Natural killer cell (primary cell): ENCODE results near the gene LTV1. TPM values are rescaled to one million over a fixed set of nuclear protein-coding genes. Genes with fewer than 3 reads are reported as not detected.

ENCODE experiments used
- ATAC-seq, 3 donors: fragments of 150-1000 bp in 2 of 3; fragments of 200-7000 bp in 1 of 3; cut with Tn5 transposase; 1 replicate in 1 of 3; 2 replicates in 2 of 3; pipeline ENCODE4 v1.10.0; 2021; ENCODE audit warnings: mild to moderate bottlenecking in 2 of 3, moderate library complexity in 2 of 3
- DNase-seq, 2 donors: peaks; one replicate each; pipeline versions ENCODE4 v3.0.0 to v3.0.0-alpha.2; 2013 to 2021; ENCODE audit warnings: mixed read lengths in 1 of 2
- H3K27ac ChIP-seq: one replicate; pipeline ENCODE4 v1.5.1; 2013; ENCODE audit warnings: mild to moderate bottlenecking, low read length
- H3K27me3 ChIP-seq: one replicate; pipeline ENCODE4 v1.6.1; 2013; ENCODE audit warnings: low read length; ENCODE audit not compliant: control insufficient read depth, insufficient read depth
- H3K36me3 ChIP-seq: one replicate; pipeline ENCODE4 v1.6.1; 2013; ENCODE audit warnings: low read length; ENCODE audit not compliant: control insufficient read depth, insufficient read depth
- H3K4me1 ChIP-seq: one replicate; pipeline ENCODE4 v1.6.1; 2013; ENCODE audit warnings: low read length; ENCODE audit not compliant: control insufficient read depth, insufficient read depth
- H3K4me3 ChIP-seq: one replicate; pipeline ENCODE4 v1.5.1; 2013; ENCODE audit warnings: low read length
- H3K9me3 ChIP-seq: one replicate; pipeline ENCODE4 v1.6.1; 2013; ENCODE audit warnings: low read length; ENCODE audit not compliant: control insufficient read depth, insufficient read depth
- H3K27ac Mint-ChIP-seq, 2 donors: one replicate each; pipeline ENCODE4 v1.8.0; 2022; ENCODE audit warnings: mild to moderate bottlenecking in 2 of 2, mixed read lengths in 2 of 2, moderate library complexity in 1 of 2
- H3K27me3 Mint-ChIP-seq, 2 donors: one replicate each; pipeline ENCODE4 v1.8.0; 2022; ENCODE audit warnings: low read depth in 2 of 2, mixed read lengths in 2 of 2
- H3K36me3 Mint-ChIP-seq: one replicate; pipeline ENCODE4 v1.8.0; 2022; ENCODE audit warnings: mixed read lengths
- H3K4me1 Mint-ChIP-seq, 2 donors: one replicate each; pipeline ENCODE4 v1.8.0; 2022; ENCODE audit warnings: mixed read lengths in 2 of 2
- H3K4me3 Mint-ChIP-seq: one replicate; pipeline ENCODE4 v1.8.0; 2022; ENCODE audit warnings: mild to moderate bottlenecking, moderate library complexity, mixed read lengths
- H3K9me3 Mint-ChIP-seq, 2 donors: one replicate each; pipeline ENCODE4 v1.8.0; 2022; ENCODE audit warnings: mixed read lengths in 2 of 2
- CTCF ChIP-seq: fragments of 200-600 bp; IDR thresholded peaks from one replicate; pipeline ENCODE4 v1.8.0; 2022; ENCODE audit warnings: antibody characterized with exemption
- WGBS: methylation state at CpG from one replicate; pipeline ENCODE4 v1.1.7; 2013; ENCODE audit warnings: missing lambda C conversion rate; ENCODE audit not compliant: insufficient coverage; 5-methylcytosine and 5-hydroxymethylcytosine counted together
- intact Hi-C: fragments of 100-400 bp; cut with micrococcal nuclease; formaldehyde crosslinking; loops from one replicate; pipeline ENCODE4 v1.14.2; 2022
- total RNA-seq, 4 donors: library from RNA; stranded (reverse); fragments of 120-200 nt in 1 of 4; gene quantifications; one replicate each; pipeline versions ENCODE4 v1.2.3 to v1.2.4, GENCODE V29; 2013 to 2022

LTV1 gene
- total RNA-seq, 3 donors from 2014 or later (not counting 1 experiment from before 2014, with no cell fraction given), result 21.7 to 24.7 (median 21.7) TPM

GRCh38 chr6:143902827-143903226 lies 59.7 kb downstream of the LTV1 start:
- no peak for DNase-seq
- Histone ChIP-seq H3K27me3 (no peaks in the 10 kb centered on the region), H3K9me3 (no peaks in the 10 kb centered on the region), H3K36me3 (no peaks in the 10 kb centered on the region), H3K4me1 (no peaks in the 10 kb centered on the region), H3K4me3 (no peak overlapping the region), H3K27ac (no peak overlapping the region)
- TF ChIP-seq CTCF, result no peak
- H3K4me1 Mint-ChIP-seq, result no peaks in the 10 kb centered on the region
- H3K4me3 Mint-ChIP-seq, result no peak overlapping the region
- no peaks in the 10 kb centered on the region for H3K36me3 Mint-ChIP-seq
- H3K27ac Mint-ChIP-seq, result no peak overlapping the region
- intact Hi-C loops, result no loop called here
- 88% methylated on average over 2 of the region's 2 CpGs for WGBS
- ATAC-seq, result no peak
- no peaks in the 10 kb centered on the region for H3K27me3 Mint-ChIP-seq
- no peaks in the 10 kb centered on the region for H3K9me3 Mint-ChIP-seq

- no peak for DNase-seq
- 100% methylated on average over 1 of the region's 1 CpG for WGBS
- intact Hi-C loops, result no loop called here
- H3K27me3 Mint-ChIP-seq, result peaks cover 0 to 2% of the 10 kb centered on the region in 2 donors
- no peaks in the 10 kb centered on the region for H3K4me1 Mint-ChIP-seq
- H3K9me3 ChIP-seq, result peaks cover 6% of the 10 kb centered on the region
- no peaks in the 10 kb centered on the region for H3K4me1 ChIP-seq
- H3K36me3 Mint-ChIP-seq, result peaks cover 25% of the 10 kb centered on the region
- no peak for ATAC-seq
- no peak for TF ChIP-seq CTCF
- no peak overlapping the region for H3K4me3 Mint-ChIP-seq
- no peak overlapping the region for H3K27ac Mint-ChIP-seq
- H3K4me3 ChIP-seq, result no peak overlapping the region
- no peaks in the 10 kb centered on the region for H3K27me3 ChIP-seq
- H3K9me3 Mint-ChIP-seq, result peaks cover 3 to 14% of the 10 kb centered on the region in 2 donors
- no peak overlapping the region for H3K27ac ChIP-seq
- no peaks in the 10 kb centered on the region for H3K36me3 ChIP-seq
Measured at GRCh38 chr6:143911028-143911427, 67.9 kb downstream of the LTV1 start.

- 78% methylated on average over 1 of the region's 1 CpG for WGBS
- Mint-ChIP-seq H3K27me3 (peaks cover 0 to 2% of the 10 kb centered on the region in 2 donors), H3K36me3 (peaks cover 25% of the 10 kb centered on the region), H3K27ac (no peak overlapping the region), H3K4me3 (no peak overlapping the region), H3K4me1 (no peaks in the 10 kb centered on the region), H3K9me3 (peaks cover 3 to 18% of the 10 kb centered on the region in 2 donors)
- no peak overlapping the region for H3K4me3 ChIP-seq
- intact Hi-C loops, result no loop called here
- H3K27me3 ChIP-seq, result no peaks in the 10 kb centered on the region
- H3K4me1 ChIP-seq, result no peaks in the 10 kb centered on the region
- no peak for TF ChIP-seq CTCF
- H3K9me3 ChIP-seq, result peaks cover 6% of the 10 kb centered on the region
- no peak overlapping the region for H3K27ac ChIP-seq
- DNase-seq (no peak), ATAC-seq (no peak)
- H3K36me3 ChIP-seq, result no peaks in the 10 kb centered on the region
Measured at GRCh38 chr6:143912671-143913070, 69.5 kb downstream of the LTV1 start.

Other genes with a start within 250 kb of the LTV1 start
- gene PHACTR2, start 165.4 kb upstream of the LTV1 start, total RNA-seq, result 10 to 100 TPM; 23.8 to 32.7 (median 24.9) TPM
- not detected for gene ZC2HC1B, start 21.1 kb downstream of the LTV1 start, total RNA-seq
- 10 to 100 TPM in 1 of 3 donors, 1 to 10 TPM in 2; 4.9 to 12.2 (median 6.8) TPM for gene PLAGL1, start 164.9 kb downstream of the LTV1 start, total RNA-seq